Right lobe of liver (tissue), 6 donors: Measurements from ENCODE around the gene ACER3. TPM values are rescaled to one million over a fixed set of nuclear protein-coding genes. Genes with fewer than 3 reads are reported as not detected.

Experiments used
- ATAC-seq, 4 donors: fragments of 200-7000 bp; cut with Tn5 transposase; one replicate each; pipeline ENCODE4 v1.9.1; 2020; ENCODE audit warnings: mild to moderate bottlenecking in 4 of 4, moderate library complexity in 4 of 4
- DNase-seq, 3 donors: peaks; one replicate each; pipeline ENCODE4 v3.0.0-alpha.2; 2020
- H3K27ac ChIP-seq, 3 donors: fragments of 200-600 bp; one replicate each; pipeline ENCODE4 v1.8.0; 2022
- H3K27me3 ChIP-seq, 2 donors: fragments of 200-600 bp; one replicate each; pipeline ENCODE4 v1.8.0; 2022
- H3K36me3 ChIP-seq, 4 donors: fragments of 200-600 bp; sonication (generic) in 1 of 4; one replicate each; pipeline versions ENCODE4 v1.5.1 to v1.8.0; 2017 to 2022; ENCODE audit warnings: control low read depth in 1 of 4
- H3K4me1 ChIP-seq, 4 donors: fragments of 200-600 bp; sonication (generic) in 1 of 4; one replicate each; pipeline versions ENCODE4 v1.5.1 to v1.8.0; 2017 to 2022; ENCODE audit warnings: control low read depth in 1 of 4
- H3K4me3 ChIP-seq, 3 donors: fragments of 200-600 bp; one replicate each; pipeline ENCODE4 v1.8.0; 2022
- H3K9me3 ChIP-seq, 4 donors: fragments of 200-600 bp; sonication (generic) in 1 of 4; one replicate each; pipeline versions ENCODE4 v1.5.1 to v1.8.0; 2017 to 2022; ENCODE audit warnings: control low read depth in 1 of 4
- POLR2A ChIP-seq: fragments of 450-650 bp; IDR thresholded peaks from one replicate; pipeline ENCODE4 v1.6.1; 2017; ENCODE audit warnings: antibody characterized with exemption, mild to moderate bottlenecking
- WGBS: methylation state at CpG from one replicate; pipeline ENCODE4 v1.1.6; 2018; ENCODE audit warnings: low coverage, low lambda C conversion rate; ENCODE audit not compliant: insufficient coverage; ENCODE audit errors: missing lambda C conversion rate; 5-methylcytosine and 5-hydroxymethylcytosine counted together
- intact Hi-C, 2 donors: fragments of 100-400 bp; cut with DNase I; formaldehyde crosslinking; loops; one replicate each; pipeline versions ENCODE4 v1.11.2 to v1.14.1; 2022
- total RNA-seq, 6 experiments: library from RNA; depleted of rRNA in 2 of 6; stranded (reverse); fragments of >200 nt in 2 of 6; fragmentation: NEBNext Ultra II Directional in 3 of 6; extraction: Animal tissue kit (Norgen Biotek cat#: 25700) in 3 of 6; gene quantifications; one replicate each; pipeline versions ENCODE4 v1.1.0 to v1.2.4, GENCODE V29; 2016 to 2023
- TF ChIP-seq, protein P1 (sequence below), 4 donors: fragments of 200-600 bp in 3 of 4; fragments of 450-650 bp in 1 of 4; IDR thresholded peaks; one replicate each; pipeline versions ENCODE4 v1.5.1 to v1.8.0; 2016 to 2022; ENCODE audit warnings: antibody characterized with exemption in 4 of 4, mild to moderate bottlenecking in 2 of 4
- donor health status: DM: no; HTN: yes; CAD: no.
- donor health status: DM: no; HTN: no; CAD: no.
- donor health status: DM: no; HTN: no; CAD: no.
- donor health status: DM: no; HTN: yes; CAD: no.
- donor health status: DM: no; HTN: yes; CAD: no.

The ACER3 gene
- total RNA-seq, 6 experiments from 2014 or later, result 5.1 to 11.6 (median 7.3) TPM

- Histone ChIP-seq H3K27me3 (no peaks in the 10 kb centered on the region), H3K4me3 (no peak overlapping the region), H3K4me1 (no peaks in the 10 kb centered on the region), H3K27ac (no peak overlapping the region), H3K9me3 (no peaks in the 10 kb centered on the region), H3K36me3 (no peaks in the 10 kb centered on the region)
- 33% methylated on average over 4 of the region's 12 CpGs for WGBS
- ATAC-seq (no peak), DNase-seq (no peak)
- intact Hi-C loops, result loop anchor here (10.0 kb wide), 2 partner anchors 226 to 296 kb away; no protein-coding TSS in a partner anchor
- no peak for TF ChIP-seq POLR2A
- TF ChIP-seq, protein P1, sequence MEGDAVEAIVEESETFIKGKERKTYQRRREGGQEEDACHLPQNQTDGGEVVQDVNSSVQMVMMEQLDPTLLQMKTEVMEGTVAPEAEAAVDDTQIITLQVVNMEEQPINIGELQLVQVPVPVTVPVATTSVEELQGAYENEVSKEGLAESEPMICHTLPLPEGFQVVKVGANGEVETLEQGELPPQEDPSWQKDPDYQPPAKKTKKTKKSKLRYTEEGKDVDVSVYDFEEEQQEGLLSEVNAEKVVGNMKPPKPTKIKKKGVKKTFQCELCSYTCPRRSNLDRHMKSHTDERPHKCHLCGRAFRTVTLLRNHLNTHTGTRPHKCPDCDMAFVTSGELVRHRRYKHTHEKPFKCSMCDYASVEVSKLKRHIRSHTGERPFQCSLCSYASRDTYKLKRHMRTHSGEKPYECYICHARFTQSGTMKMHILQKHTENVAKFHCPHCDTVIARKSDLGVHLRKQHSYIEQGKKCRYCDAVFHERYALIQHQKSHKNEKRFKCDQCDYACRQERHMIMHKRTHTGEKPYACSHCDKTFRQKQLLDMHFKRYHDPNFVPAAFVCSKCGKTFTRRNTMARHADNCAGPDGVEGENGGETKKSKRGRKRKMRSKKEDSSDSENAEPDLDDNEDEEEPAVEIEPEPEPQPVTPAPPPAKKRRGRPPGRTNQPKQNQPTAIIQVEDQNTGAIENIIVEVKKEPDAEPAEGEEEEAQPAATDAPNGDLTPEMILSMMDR (IDR thresholded peaks at IDR 0.05), result no peak
These were observed 170.2 kb downstream of the ACER3 start for GRCh38 chr11:77030834-77031414.

DNA sequence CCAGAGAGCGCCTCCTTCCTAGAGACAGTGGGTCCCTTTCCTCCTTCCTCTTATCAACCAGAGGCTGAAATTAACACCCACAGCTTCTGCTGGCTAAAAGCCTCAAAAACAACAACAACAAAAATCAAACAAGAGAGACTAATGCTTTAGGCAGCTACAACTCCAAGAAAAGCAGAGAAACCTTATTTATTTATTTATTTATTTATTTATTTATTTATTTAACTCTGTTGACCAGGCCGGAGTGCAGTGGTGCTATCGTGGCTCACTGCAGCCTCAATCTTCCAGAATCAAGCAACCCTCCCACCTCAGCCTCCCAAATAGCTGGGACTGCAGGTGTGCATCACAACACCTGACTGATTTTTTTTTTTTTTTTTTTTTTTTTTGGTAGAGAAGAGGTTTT is 170.9 kb downstream of the ACER3 start:
- Histone ChIP-seq H3K4me1 (no peaks in the 10 kb centered on the region), H3K4me3 (no peak overlapping the region), H3K27me3 (no peaks in the 10 kb centered on the region), H3K27ac (no peak overlapping the region), H3K36me3 (no peaks in the 10 kb centered on the region), H3K9me3 (no peaks in the 10 kb centered on the region)
- DNase-seq (no peak), ATAC-seq (no peak)
- WGBS, result 100% methylated on average over 1 of the region's 3 CpGs
- intact Hi-C loops, result loop anchor here (10.0 kb wide), 2 partner anchors 227 to 297 kb away; no protein-coding TSS in a partner anchor
- no peak for TF ChIP-seq POLR2A
- TF ChIP-seq, protein P1 (IDR thresholded peaks at IDR 0.05), result no peak

- Histone ChIP-seq H3K27ac (no peak overlapping the region), H3K27me3 (peaks cover 0 to 2% of the 10 kb centered on the region in 2 donors), H3K4me3 (no peak overlapping the region), H3K36me3 (no peaks in the 10 kb centered on the region), H3K9me3 (no peaks in the 10 kb centered on the region), H3K4me1 (no peaks in the 10 kb centered on the region)
- ATAC-seq (no peak), DNase-seq (no peak)
- intact Hi-C loops, result loop anchor here (10.0 kb wide), 2 partner anchors 230 to 300 kb away; no protein-coding TSS in a partner anchor
- WGBS, result 73% methylated on average over 2 of the region's 2 CpGs
- TF ChIP-seq POLR2A, result no peak
- TF ChIP-seq, protein P1 (IDR thresholded peaks at IDR 0.05), result no peak
These were observed 174.3 kb downstream of the ACER3 start for GRCh38 chr11:77035039-77035438.

DNA sequence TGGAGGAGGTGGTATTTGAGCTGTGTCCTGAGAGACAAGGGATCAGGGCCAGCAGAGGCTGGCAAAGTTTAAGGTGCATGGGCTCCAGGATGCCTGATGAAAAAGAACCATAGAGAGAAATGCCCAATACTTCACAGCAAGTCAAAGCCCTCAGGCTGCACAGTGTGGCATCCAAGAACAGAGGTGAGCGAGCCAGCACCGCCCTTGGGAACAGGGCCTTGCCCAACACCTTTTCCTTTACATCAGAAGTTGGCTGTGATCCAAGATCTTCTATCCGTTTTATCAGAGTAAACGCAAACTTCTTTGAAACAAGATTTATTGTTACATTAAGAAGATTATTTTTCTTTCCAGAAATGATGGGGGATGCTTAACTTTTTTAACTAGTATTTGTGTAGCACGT is 174.9 kb downstream of the ACER3 start:
- no peak for ATAC-seq
- TF ChIP-seq, protein P1 (IDR thresholded peaks at IDR 0.05), result no peak
- no peak for TF ChIP-seq POLR2A
- DNase-seq, result no peak
- no peaks in the 10 kb centered on the region for H3K36me3 ChIP-seq
- H3K4me3 ChIP-seq, result no peak overlapping the region
- H3K27ac ChIP-seq, result no peak overlapping the region
- H3K27me3 ChIP-seq, result peaks cover 0 to 6% of the 10 kb centered on the region in 2 donors
- H3K4me1 ChIP-seq, result no peaks in the 10 kb centered on the region
- no peaks in the 10 kb centered on the region for H3K9me3 ChIP-seq
- 56% methylated on average over 5 of the region's 5 CpGs for WGBS
- intact Hi-C loops, result loop anchor here (10.0 kb wide), 2 partner anchors 231 to 301 kb away; no protein-coding TSS in a partner anchor
